GM10248 (cell line): ENCODE data around the gene ZNF19.
A peak's percentile ranks its signal among the peaks of the same experiment; 100 is the strongest.

Experiments
- CTCF ChIA-PET: fragments of 300-600 bp; sonication (Branson Sonifier 250); formaldehyde crosslinking; extraction: SDS; loops from one replicate; lab custom pipeline; 2021; ENCODE audit warnings: antibody characterized with exemption; lab: Yijun Ruan, JAX
- POLR2A ChIA-PET: fragments of 350-650 bp; sonication (Branson Sonifier 250); formaldehyde crosslinking; extraction: SDS; loops from one replicate; lab custom pipeline; 2020; ENCODE audit warnings: antibody characterized with exemption; lab: Yijun Ruan, JAX
- DNase-seq: peaks from one replicate; pipeline ENCODE4 v3.0.0; 2012; ENCODE audit errors: extremely low spot score
- TF ChIP-seq, protein P1 (sequence below): IDR thresholded peaks from 2 replicates; pipeline ENCODE4 v1.5.1; 2012; ENCODE audit warnings: mild to moderate bottlenecking, low read depth; ENCODE audit errors: extremely low read depth, missing control alignments, control extremely low read depth

The ZNF19 gene

DNA sequence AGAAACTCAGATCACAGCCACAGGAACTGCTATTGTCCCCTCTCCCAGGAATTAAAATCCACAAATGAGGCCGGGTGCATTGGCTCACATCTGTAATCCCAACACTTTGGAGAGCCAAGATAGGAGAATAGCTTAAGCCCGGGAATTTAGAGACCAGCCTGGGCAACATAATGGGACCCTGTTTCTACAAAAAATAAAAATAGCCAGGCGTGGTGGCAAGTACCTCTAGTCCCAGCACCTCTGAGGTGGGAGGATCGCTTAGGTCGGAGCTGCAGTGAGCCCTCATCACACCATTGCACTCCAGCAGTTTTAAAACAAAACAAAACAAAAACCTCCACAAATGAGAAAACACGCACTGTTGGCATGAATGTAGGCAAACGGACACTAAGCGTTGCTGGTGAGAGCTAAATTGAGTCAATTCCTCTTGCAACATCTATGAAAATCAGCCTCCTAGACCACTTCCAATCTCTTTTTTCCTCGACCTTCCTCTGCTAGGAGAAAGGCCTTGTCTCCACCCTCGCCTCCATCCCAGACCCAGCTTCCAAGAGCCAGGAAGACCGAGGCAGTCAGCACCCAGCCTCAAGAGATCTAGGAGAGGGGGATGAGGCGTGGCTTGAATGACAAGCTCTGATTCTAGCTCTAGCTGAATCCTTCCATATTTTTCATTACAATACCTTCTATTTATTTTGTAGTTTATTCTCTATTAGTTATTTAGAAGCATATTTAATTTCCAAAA lies 62.1 kb downstream of the ZNF19 start:
- no peak for DNase-seq
- ChIA-PET CTCF (interaction anchor here (0.9 to 11.6 kb wide), 6 partner anchors 9 to 184 kb away, joined by 3 to 93 read pairs (median 4); no protein-coding TSS in a partner anchor), POLR2A (no interaction called here)
- TF ChIP-seq, protein P1, sequence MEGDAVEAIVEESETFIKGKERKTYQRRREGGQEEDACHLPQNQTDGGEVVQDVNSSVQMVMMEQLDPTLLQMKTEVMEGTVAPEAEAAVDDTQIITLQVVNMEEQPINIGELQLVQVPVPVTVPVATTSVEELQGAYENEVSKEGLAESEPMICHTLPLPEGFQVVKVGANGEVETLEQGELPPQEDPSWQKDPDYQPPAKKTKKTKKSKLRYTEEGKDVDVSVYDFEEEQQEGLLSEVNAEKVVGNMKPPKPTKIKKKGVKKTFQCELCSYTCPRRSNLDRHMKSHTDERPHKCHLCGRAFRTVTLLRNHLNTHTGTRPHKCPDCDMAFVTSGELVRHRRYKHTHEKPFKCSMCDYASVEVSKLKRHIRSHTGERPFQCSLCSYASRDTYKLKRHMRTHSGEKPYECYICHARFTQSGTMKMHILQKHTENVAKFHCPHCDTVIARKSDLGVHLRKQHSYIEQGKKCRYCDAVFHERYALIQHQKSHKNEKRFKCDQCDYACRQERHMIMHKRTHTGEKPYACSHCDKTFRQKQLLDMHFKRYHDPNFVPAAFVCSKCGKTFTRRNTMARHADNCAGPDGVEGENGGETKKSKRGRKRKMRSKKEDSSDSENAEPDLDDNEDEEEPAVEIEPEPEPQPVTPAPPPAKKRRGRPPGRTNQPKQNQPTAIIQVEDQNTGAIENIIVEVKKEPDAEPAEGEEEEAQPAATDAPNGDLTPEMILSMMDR: no peak

DNA sequence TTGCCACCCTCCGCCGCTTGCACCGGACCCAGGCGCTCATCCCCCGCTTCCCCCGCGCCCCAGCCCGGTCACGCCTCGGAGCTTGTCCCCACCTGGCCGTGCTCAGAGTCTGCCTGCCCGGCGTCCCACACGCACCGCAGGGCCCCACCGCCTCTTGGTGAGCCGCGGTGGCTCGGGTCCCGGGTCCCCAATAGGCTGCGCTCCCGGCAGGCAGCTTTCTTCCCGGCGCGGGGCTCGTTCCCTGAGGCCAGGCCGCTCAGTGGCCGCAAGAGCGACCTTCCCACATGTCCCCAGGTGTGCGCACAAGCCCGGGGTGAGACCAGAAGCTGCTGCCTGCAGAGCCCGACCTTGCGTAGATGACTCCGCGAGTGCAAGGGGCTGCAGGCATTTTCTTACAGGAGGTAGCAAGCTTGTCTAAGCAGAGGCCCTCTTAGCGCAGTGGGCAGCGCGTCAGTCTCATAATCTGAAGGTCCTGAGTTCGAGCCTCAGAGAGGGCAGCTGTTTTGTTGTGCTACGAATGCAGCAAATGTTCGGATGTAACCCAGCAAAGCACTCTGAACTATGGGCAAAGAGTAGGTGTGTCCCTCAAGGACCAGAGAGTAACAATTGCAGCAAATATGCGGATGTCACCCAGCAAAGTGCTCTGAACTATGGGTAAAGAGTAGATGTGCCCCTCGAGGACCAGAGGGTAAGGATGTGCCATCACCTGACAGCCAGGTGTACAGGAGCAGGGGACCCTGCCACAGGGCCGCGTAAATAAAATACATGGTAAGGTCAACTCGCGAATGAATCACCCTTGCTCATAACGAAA lies 62.9 kb downstream of the ZNF19 start:
- CTCF ChIA-PET: interaction anchor here (0.7 to 11.6 kb wide), 6 partner anchors 10 to 185 kb away, joined by 3 to 93 read pairs (median 4); no protein-coding TSS in a partner anchor
- TF ChIP-seq, protein P1: no peak
- peak; percentile 46 for DNase-seq
- POLR2A ChIA-PET: no interaction called here

DNA sequence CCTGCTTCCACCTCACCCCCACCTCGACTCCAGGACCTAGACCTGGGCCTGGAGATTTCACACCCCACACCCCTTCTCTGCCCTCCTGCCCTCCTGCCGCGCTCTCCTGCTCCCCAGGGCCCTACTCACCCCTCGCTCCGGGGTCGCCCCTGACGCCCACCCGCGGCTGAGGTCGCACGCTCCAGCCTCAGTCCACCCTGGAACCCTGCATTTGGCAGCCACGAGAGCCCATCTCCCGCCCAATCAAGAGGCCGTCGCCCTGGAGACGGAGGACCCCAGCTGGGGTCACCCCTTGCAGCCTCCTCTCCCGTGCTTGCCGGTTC lies 63.4 kb downstream of the ZNF19 start:
- TF ChIP-seq, protein P1: no peak
- CTCF ChIA-PET: interaction anchor here (0.7 to 11.6 kb wide), 5 partner anchors 14 to 185 kb away, joined by 3 to 93 read pairs (median 10); no protein-coding TSS in a partner anchor
- POLR2A ChIA-PET: no interaction called here
- no peak for DNase-seq

DNA sequence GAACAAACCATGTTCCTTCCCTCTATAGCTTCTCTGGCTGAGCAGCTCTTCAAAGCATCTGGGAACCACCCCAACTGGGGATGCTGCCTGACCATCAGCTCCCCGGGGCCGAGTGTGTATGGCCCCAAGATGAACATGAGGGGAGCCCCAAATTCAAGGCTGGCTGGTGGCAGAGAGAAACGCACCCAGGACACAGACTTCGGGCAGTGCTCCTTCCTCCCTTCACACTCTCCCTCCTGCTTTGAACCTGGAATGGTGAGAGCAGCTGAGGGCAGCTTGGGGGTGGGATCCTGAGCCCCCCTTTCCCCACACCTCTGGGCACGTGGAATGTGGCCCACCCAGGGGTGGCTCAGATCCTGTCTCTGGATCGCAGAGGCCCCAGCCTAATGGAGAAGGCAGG lies 64.5 kb downstream of the ZNF19 start:
- TF ChIP-seq, protein P1: no peak
- DNase-seq: no peak
- POLR2A ChIA-PET: no interaction called here
- CTCF ChIA-PET: interaction anchor here (1.3 to 11.6 kb wide), 4 partner anchors 13 to 187 kb away, joined by 3 to 93 read pairs (median 12); no protein-coding TSS in a partner anchor

DNA sequence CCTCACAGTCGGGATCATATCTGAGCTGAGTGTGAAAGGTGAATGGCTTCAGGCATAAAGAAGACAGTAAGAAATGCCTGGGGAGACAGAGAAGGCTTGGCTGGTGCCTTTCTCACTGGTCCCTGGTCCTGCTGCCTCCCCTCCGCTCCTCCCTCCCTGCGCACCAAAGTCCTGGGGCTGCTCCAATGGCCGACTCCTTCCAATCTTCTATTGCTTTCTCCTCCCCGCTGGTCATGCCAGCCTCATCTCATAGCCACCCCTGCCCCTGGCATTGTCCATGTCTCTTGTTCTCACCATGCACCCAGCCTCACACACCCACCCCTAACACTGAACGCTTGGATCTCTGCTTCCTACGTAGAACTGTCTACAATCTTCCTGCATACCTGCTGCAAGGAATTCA lies 65.3 kb downstream of the ZNF19 start:
- POLR2A ChIA-PET: no interaction called here

More for the DNA sequence above, 65.3 kb downstream of the ZNF19 start:
- DNase-seq: no peak
- CTCF ChIA-PET: interaction anchor here (1.3 to 11.6 kb wide), 4 partner anchors 12 to 187 kb away, joined by 3 to 93 read pairs (median 12); no protein-coding TSS in a partner anchor
- TF ChIP-seq, protein P1: no peak
